HG03439 (cell line): ENCODE results near the gene CDC23.
"Not testable (repeated sequence)": the region's sequence is repeated elsewhere in the genome, so short reads cannot be mapped to it uniquely, and the experiment has no call there.

Source experiments
- ATAC-seq: cut with Tn5 transposase; IDR thresholded peaks from one replicate; pipeline ENCODE4 v1.9.1; 2021; ENCODE audit warnings: mild to moderate bottlenecking, moderate library complexity; ENCODE audit not compliant: unreplicated experiment

The CDC23 gene, protein sequence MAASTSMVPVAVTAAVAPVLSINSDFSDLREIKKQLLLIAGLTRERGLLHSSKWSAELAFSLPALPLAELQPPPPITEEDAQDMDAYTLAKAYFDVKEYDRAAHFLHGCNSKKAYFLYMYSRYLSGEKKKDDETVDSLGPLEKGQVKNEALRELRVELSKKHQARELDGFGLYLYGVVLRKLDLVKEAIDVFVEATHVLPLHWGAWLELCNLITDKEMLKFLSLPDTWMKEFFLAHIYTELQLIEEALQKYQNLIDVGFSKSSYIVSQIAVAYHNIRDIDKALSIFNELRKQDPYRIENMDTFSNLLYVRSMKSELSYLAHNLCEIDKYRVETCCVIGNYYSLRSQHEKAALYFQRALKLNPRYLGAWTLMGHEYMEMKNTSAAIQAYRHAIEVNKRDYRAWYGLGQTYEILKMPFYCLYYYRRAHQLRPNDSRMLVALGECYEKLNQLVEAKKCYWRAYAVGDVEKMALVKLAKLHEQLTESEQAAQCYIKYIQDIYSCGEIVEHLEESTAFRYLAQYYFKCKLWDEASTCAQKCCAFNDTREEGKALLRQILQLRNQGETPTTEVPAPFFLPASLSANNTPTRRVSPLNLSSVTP

GRCh38 chr5:138213161-138214029, at the start of gene CDC23:
Gene CDC23 (minus strand): TSS chr5:138213323. CDS start chr5:138213312, 11 bp downstream.
- peak; percentile 97 for ATAC-seq

- no peak for ATAC-seq
Measured at GRCh38 chr5:138258704-138259292, 45.7 kb upstream of the CDC23 start.

DNA sequence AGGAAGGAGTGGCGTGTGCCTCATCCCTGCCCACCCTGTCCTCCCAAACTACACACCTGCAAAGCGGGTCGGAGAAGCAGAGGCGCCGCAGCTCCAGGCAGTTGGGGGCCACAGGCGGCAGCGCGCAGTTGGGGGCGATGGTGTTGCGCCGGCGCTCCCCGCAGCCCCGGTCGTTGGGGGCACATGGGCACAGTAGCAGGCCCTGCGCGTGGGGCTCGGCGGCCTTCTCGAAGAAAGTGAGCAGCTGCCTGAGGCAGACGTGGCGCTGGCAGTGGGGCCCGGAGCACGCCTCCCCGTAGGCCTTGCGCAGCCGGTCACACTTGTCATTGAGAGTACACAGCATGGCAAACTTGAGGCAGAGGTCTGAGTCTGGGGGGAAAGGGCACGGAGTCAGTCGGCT, 44.5 kb upstream of the CDC23 start:
- no peak for ATAC-seq

DNA sequence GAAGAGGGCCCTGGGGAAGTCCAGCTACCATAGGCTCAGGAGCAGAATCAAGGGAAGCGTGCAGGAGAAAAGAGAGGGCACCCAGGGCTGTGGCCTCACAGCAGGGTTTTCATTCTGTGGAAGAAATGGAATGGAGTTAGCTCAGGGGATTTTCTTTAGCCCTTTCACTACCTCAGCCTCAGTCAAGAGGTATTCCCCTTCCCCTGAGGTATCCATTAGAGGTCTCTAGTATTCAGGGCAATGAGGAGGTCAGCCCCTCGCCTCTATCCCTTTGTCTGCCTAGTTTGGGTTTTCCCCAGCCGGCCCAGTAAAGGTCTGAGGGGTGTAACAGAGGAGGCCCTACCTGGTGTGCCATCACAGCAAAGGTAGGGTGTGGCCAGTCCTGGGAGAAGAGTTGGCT, 39.8 kb upstream of the CDC23 start:
- no peak for ATAC-seq

- not testable (repeated sequence) for ATAC-seq
Measured at GRCh38 chr5:138247800-138248199, 34.7 kb upstream of the CDC23 start.

GRCh38 chr5:138246822-138247221, 33.7 kb upstream of the CDC23 start:
- no peak for ATAC-seq

GRCh38 chr5:138246334-138246733, 33.2 kb upstream of the CDC23 start:
- ATAC-seq: no peak

GRCh38 chr5:138245717-138246116, 32.6 kb upstream of the CDC23 start:
- no peak for ATAC-seq

GRCh38 chr5:138243794-138244193, 30.7 kb upstream of the CDC23 start:
- no peak for ATAC-seq

DNA sequence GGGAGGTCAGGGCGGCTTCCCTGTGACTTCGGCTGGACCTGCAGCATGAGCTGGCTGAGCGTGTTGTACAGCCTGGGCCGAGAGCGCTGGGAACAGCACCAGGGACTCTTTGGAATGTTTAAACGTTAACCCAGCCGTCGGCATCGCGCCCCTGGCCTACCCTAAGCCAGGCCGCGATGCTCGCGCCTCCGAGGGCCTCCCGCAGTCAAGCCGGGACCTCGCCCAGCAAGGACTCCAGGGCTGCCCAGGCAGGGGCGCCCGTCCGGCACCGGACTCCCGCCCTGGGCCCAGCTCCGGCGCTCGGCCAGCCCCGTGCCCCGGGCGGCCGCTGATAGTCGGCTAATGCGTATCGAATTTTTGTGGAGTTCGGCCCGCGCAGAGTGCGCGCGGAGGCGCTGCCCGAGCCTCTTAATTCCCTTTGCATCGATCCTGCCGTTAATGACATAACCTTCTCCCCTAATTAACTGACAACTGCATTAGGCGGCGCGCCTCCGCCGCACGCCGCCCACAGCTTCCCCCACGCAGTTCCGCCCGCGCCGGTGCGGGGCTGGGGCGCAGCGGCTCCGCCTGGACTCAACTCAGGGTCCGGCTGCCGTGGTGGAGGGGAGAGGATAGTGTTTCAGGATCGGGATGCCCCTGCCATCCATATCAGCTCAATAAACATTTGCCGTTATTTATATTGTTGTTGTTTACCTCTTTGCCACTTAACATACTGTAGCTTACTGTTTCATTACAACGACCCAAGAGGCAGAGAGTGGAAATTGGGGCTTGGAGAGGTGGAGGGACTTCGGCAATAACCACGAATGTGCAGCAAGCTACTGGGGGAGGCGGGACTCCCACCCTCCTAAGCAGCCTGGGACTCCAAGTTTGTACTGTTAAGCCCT, 28.8 kb upstream of the CDC23 start:
- ATAC-seq: no peak

- ATAC-seq: no peak
Measured at GRCh38 chr5:138240650-138241385, 27.7 kb upstream of the CDC23 start.

- ATAC-seq: no peak
Measured at GRCh38 chr5:138238034-138238433, 24.9 kb upstream of the CDC23 start.

DNA sequence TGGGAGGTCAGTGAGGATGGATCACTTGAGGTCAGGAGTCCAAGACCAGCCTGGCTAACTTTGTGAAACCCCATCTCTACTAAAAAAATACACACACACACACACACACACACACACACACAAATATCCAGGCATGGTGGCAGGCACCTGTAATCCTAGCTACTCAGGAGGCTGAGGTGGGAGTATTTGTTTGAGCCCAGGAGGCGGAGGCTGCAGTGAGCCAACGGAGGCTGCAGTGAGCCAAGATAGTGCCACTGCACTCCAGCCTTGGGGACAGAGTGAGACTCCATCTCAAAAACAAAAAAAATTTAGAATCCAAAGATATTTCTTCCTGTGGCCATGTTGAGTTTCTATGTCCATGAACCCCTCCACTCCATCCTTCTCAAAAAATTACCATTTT, 21.5 kb upstream of the CDC23 start:
- no peak for ATAC-seq

DNA sequence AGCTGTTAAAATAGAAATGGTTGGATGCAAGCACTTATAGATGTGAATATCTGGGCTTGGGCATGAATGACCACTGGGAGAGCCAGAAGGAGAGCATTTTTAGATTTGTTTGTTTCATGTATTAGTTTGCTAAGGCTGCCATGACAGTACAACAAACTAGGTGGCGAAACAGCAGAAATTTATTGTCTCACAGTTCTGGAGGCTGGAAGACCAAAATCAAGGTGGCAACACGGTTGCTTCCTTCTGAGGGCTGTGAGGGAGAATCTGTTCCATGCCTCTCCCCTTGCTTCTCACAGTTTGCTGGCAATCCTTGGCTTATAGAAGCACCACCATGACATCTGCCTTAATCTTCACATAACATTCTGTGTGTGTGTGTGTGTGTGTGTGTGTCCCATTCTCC, 20.2 kb upstream of the CDC23 start:
- ATAC-seq: no peak

DNA sequence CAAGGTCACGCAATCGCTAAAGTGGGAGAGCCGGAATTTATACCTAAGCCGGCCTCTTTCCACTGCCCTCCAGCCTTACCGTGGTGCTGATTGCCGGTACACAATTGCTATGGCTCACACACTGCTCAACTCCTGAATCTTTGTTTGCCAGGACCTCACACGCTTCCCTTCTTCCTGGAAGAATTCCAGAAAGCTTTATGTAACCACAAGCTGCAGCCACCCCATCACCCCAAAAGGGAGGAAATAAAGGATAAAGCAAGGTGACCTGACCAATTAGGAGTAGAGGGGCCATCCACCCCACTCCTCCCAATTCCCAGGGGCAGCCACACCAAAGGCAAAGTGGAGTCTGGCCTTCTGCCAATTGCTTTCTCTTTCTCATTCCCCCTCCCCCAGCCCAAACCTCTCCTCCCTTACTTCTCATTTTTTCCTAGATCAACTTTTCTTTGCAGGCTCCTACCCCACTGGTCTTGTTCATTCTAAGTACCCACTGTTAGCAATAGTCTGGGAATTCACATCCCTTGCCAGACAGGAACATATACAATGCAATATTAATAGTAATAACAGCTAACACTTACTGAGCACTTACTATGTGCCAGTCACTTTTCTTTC, 18.0 kb upstream of the CDC23 start:
- ATAC-seq: no peak

GRCh38 chr5:138230261-138230660, 17.1 kb upstream of the CDC23 start:
- no peak for ATAC-seq

GRCh38 chr5:138229387-138229786, 16.3 kb upstream of the CDC23 start:
- no peak for ATAC-seq

DNA sequence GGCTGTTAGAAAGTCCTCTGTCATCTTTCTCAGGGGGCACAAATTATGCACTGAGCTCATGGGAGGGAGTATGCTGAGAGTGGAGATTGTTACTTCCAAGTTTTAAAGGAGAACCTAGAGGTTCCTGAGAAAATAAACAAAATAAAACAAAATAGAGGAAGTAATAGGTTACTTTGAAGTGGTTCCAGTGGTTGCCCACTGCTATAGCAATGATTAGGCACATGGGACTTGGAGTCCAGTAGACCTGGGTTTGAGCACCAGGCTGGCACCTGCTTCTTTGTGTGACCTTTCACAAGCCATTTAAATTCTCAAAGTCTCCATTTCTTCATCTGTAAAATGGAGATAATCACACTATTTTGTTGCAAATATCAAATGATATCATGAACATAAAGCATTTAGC, 13.8 kb upstream of the CDC23 start:
- no peak for ATAC-seq

DNA sequence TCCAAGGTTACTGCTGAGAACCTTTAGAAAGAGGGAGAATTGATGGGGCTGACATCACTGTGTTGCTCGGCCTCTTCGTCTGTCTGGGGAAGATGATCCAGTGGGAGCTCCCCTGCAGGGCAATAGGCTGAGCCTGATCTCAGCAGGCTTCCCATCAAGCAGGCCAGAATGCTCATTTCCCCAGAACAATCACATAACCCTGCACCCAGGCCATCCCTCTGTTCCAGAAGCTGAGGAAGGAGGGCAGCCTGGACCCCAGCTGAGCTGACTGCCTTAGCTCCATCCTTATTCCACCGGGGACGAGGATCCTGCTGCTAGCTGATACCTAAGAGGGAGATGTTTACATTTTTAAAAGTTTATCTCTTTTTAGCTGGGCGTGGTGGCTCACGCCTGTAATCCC, 11.6 kb upstream of the CDC23 start:
- ATAC-seq: no peak
